GM18508 (cell line): Measurements from ENCODE around the gene PPFIBP2.
"Not testable (repeated sequence)": the region's sequence is repeated elsewhere in the genome, so short reads cannot be mapped to it uniquely, and the experiment has no call there.

Experiments
- ATAC-seq: cut with Tn5 transposase; IDR thresholded peaks from one replicate; pipeline ENCODE4 v1.9.1; 2021; ENCODE audit warnings: moderate number of reproducible peaks; ENCODE audit not compliant: insufficient read depth, unreplicated experiment

The PPFIBP2 gene

GRCh38 chr11:7495882-7496551 is 17.8 kb upstream of the PPFIBP2 start:
- peak; percentile 82 for ATAC-seq

- ATAC-seq: no peak
These were observed 15.6 kb upstream of the PPFIBP2 start for GRCh38 chr11:7498193-7498592.

- no peak for ATAC-seq
These were observed 14.7 kb upstream of the PPFIBP2 start for GRCh38 chr11:7499081-7499480.

GRCh38 chr11:7500251-7500650 is 13.5 kb upstream of the PPFIBP2 start:
- ATAC-seq: no peak

GRCh38 chr11:7501251-7501650 is 12.5 kb upstream of the PPFIBP2 start:
- no peak for ATAC-seq

GRCh38 chr11:7501894-7502293 is 11.9 kb upstream of the PPFIBP2 start:
- ATAC-seq: no peak

- ATAC-seq: no peak
These were observed 7.6 kb upstream of the PPFIBP2 start for GRCh38 chr11:7506243-7506642.

GRCh38 chr11:7508087-7508486 is 5.7 kb upstream of the PPFIBP2 start:
- ATAC-seq: no peak

- no peak for ATAC-seq
These were observed 3.8 kb upstream of the PPFIBP2 start for GRCh38 chr11:7509966-7510365.

- ATAC-seq: no peak
These were observed 2.4 kb upstream of the PPFIBP2 start for GRCh38 chr11:7511401-7511800.

- peak; percentile 64 for ATAC-seq
These were observed 1.1 kb upstream of the PPFIBP2 start for GRCh38 chr11:7512525-7513233.

- ATAC-seq: peak; percentile 1
These were observed 346 bp downstream of the PPFIBP2 start for GRCh38 chr11:7514099-7514591.

GRCh38 chr11:7515447-7515886 is 1.7 kb downstream of the PPFIBP2 start:
- no peak for ATAC-seq

- no peak for ATAC-seq
These were observed 2.7 kb downstream of the PPFIBP2 start for GRCh38 chr11:7516475-7516874.

GRCh38 chr11:7517743-7518142 is 3.9 kb downstream of the PPFIBP2 start:
- not testable (repeated sequence) for ATAC-seq

GRCh38 chr11:7518811-7519562 is 5.2 kb downstream of the PPFIBP2 start:
- ATAC-seq: no peak

GRCh38 chr11:7520011-7520942 is 6.5 kb downstream of the PPFIBP2 start:
- ATAC-seq: no peak

GRCh38 chr11:7520981-7521487 is 7.2 kb downstream of the PPFIBP2 start:
- ATAC-seq: peak; percentile 73

GRCh38 chr11:7522121-7522520 is 8.3 kb downstream of the PPFIBP2 start:
- no peak for ATAC-seq

- no peak for ATAC-seq
These were observed 8.7 kb downstream of the PPFIBP2 start for GRCh38 chr11:7522546-7522945.
